ENCODE results near the gene ENG. TPM values are rescaled to one million over a fixed set of nuclear protein-coding genes. Genes with fewer than 3 reads are reported as not detected.

The ENG gene
- total RNA-seq, 1 experiment from 2014 or later, result 0.76 TPM

DNA sequence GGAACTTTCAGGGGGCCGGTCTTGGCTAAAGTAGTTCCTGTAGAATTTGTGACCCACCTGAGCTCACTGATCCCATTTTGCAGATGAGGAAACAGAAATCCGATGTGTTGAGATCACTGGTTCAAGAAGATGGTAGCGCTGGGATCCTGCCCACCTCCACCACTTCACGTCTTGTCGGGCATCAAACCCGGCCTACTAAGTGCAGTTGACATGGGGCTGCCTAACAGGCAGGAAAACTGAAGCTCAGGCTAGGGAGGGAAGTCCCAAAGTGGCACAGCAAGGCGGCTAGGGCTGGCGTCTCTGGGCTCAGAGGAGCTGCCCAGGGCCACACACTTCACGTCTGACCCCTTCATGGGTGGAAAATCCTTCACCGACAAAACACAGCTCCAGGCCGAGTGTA is 502 bp upstream of the ENG start:
- H3K4me3 ChIP-seq (replicated peaks in 1 of 2; ENCODE audit: low read depth in 1 of 2, low read length in 2 of 2), result no peak overlapping the region
- H4K20me1 ChIP-seq (ENCODE audit: insufficient read depth), result no peaks in the 10 kb centered on the region
- CTCF ChIA-PET, result interaction anchor here (1.6 kb wide), 1 partner anchor 15 kb away, joined by 4 read pairs; no protein-coding TSS in a partner anchor
- no peaks in the 10 kb centered on the region for H3K27me3 ChIP-seq (ENCODE audit: insufficient read depth, low read length)
- no peaks in the 10 kb centered on the region for H3K9me2 ChIP-seq (ENCODE audit: insufficient read depth)
- H3K79me2 ChIP-seq (ENCODE audit: insufficient read depth, low read length), result no peaks in the 10 kb centered on the region
- BruUV-seq (replicated peaks), result no TSS peak
- POLR2A ChIA-PET, result no interaction called here
- H3K36me3 ChIP-seq (ENCODE audit: control insufficient read depth in 1 of 2, insufficient read depth in 2 of 2, low read length in 2 of 2), result no peaks in the 10 kb centered on the region
- ATAC-seq (no peak), DNase-seq (ENCODE audit: low read depth, low spot score) (no peak)
- H3K4me2 ChIP-seq (ENCODE audit: low read length), result no peak overlapping the region
- H2AFZ ChIP-seq (ENCODE audit: low read depth, low read length, poor library complexity, severe bottlenecking), result no peak overlapping the region
- H3K4me1 ChIP-seq (ENCODE audit: control insufficient read depth in 1 of 2, insufficient read depth in 2 of 2, low read length in 2 of 2), result no peaks in the 10 kb centered on the region
- H3K9ac ChIP-seq (ENCODE audit: low read length), result no peak overlapping the region
- no peak overlapping the region for H3K27ac ChIP-seq (ENCODE audit: low read depth, low read length)
- RAD21 ChIA-PET (ENCODE audit: low non-redundant PET in 1 of 2, low total read pairs in 2 of 2, uncharacterized antibody in 2 of 2, unreplicated experiment in 2 of 2), result interaction anchor here in 1 of 2 experiments (0.5 kb wide), 1 partner anchor 15 kb away, joined by 7 read pairs; no protein-coding TSS in a partner anchor
- peaks cover 0 to under 1% of the 10 kb centered on the region in 2 experiments; a peak in 1 of 4 replicates for H3K9me3 ChIP-seq (ENCODE audit: control insufficient read depth in 1 of 2, insufficient read depth in 1 of 2, low read depth in 1 of 2, low read length in 2 of 2)
- intact Hi-C loops (cut with micrococcal nuclease), result no loop called here
- TF ChIP-seq ELF1 (IDR thresholded peaks at IDR 0.05; ENCODE audit: borderline replicate concordance, low read depth), result no peak
- no peak for TF ChIP-seq CBX3 (IDR thresholded peaks at IDR 0.05; ENCODE audit: low read depth)
- TF ChIP-seq, protein P1, sequence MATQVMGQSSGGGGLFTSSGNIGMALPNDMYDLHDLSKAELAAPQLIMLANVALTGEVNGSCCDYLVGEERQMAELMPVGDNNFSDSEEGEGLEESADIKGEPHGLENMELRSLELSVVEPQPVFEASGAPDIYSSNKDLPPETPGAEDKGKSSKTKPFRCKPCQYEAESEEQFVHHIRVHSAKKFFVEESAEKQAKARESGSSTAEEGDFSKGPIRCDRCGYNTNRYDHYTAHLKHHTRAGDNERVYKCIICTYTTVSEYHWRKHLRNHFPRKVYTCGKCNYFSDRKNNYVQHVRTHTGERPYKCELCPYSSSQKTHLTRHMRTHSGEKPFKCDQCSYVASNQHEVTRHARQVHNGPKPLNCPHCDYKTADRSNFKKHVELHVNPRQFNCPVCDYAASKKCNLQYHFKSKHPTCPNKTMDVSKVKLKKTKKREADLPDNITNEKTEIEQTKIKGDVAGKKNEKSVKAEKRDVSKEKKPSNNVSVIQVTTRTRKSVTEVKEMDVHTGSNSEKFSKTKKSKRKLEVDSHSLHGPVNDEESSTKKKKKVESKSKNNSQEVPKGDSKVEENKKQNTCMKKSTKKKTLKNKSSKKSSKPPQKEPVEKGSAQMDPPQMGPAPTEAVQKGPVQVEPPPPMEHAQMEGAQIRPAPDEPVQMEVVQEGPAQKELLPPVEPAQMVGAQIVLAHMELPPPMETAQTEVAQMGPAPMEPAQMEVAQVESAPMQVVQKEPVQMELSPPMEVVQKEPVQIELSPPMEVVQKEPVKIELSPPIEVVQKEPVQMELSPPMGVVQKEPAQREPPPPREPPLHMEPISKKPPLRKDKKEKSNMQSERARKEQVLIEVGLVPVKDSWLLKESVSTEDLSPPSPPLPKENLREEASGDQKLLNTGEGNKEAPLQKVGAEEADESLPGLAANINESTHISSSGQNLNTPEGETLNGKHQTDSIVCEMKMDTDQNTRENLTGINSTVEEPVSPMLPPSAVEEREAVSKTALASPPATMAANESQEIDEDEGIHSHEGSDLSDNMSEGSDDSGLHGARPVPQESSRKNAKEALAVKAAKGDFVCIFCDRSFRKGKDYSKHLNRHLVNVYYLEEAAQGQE (IDR thresholded peaks at IDR 0.05; ENCODE audit: low read depth), result no peak
- no peak for TF ChIP-seq SRF (IDR thresholded peaks at IDR 0.05; ENCODE audit: low read depth)
- TF ChIP-seq EZH2phosphoT487 (IDR thresholded peaks at IDR 0.05; ENCODE audit: borderline replicate concordance), result no peak
- no peak for TF ChIP-seq TCF7L2 (IDR thresholded peaks at IDR 0.05; ENCODE audit: borderline replicate concordance, extremely low read depth, insufficient read depth, insufficient read length)
- no peak for TF ChIP-seq POLR2AphosphoS5 (IDR thresholded peaks at IDR 0.05; ENCODE audit: low read depth, low read length)
- TF ChIP-seq SP1 (IDR thresholded peaks at IDR 0.05; ENCODE audit: low read depth), result no peak
- TF ChIP-seq ZNF274 (IDR thresholded peaks at IDR 0.05; ENCODE audit: low read depth, low read length), result no peak
- no peak for TF ChIP-seq JUND (IDR thresholded peaks at IDR 0.05)
- TF ChIP-seq RAD21 (IDR thresholded peaks at IDR 0.05; ENCODE audit: low read depth), result no peak
- no peak for TF ChIP-seq EGR1 (IDR thresholded peaks at IDR 0.05; ENCODE audit: low read depth)
- no peak for TF ChIP-seq SIN3A (IDR thresholded peaks at IDR 0.05; ENCODE audit: low read depth)
- TF ChIP-seq, protein P2, sequence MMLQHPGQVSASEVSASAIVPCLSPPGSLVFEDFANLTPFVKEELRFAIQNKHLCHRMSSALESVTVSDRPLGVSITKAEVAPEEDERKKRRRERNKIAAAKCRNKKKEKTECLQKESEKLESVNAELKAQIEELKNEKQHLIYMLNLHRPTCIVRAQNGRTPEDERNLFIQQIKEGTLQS (IDR thresholded peaks at IDR 0.05), result no peak
- no peak for TF ChIP-seq POLR2A (IDR thresholded peaks at IDR 0.05; ENCODE audit: borderline replicate concordance, extremely low read depth, insufficient read depth, insufficient read length)
- TF ChIP-seq, protein P3, sequence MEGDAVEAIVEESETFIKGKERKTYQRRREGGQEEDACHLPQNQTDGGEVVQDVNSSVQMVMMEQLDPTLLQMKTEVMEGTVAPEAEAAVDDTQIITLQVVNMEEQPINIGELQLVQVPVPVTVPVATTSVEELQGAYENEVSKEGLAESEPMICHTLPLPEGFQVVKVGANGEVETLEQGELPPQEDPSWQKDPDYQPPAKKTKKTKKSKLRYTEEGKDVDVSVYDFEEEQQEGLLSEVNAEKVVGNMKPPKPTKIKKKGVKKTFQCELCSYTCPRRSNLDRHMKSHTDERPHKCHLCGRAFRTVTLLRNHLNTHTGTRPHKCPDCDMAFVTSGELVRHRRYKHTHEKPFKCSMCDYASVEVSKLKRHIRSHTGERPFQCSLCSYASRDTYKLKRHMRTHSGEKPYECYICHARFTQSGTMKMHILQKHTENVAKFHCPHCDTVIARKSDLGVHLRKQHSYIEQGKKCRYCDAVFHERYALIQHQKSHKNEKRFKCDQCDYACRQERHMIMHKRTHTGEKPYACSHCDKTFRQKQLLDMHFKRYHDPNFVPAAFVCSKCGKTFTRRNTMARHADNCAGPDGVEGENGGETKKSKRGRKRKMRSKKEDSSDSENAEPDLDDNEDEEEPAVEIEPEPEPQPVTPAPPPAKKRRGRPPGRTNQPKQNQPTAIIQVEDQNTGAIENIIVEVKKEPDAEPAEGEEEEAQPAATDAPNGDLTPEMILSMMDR (IDR thresholded peaks at IDR 0.05 in 2 of 3, conservative IDR thresholded peaks at IDR 0.05 in 1 of 3; ENCODE audit: borderline replicate concordance in 1 of 3, insufficient read depth in 1 of 3, low read depth in 2 of 3, low read length in 2 of 3), result no peak
- TF ChIP-seq CEBPB (IDR thresholded peaks at IDR 0.05; ENCODE audit: low read depth), result no peak
- TF ChIP-seq, protein P4, sequence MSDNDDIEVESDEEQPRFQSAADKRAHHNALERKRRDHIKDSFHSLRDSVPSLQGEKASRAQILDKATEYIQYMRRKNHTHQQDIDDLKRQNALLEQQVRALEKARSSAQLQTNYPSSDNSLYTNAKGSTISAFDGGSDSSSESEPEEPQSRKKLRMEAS (IDR thresholded peaks at IDR 0.05), result no peak
- TF ChIP-seq, protein P5, sequence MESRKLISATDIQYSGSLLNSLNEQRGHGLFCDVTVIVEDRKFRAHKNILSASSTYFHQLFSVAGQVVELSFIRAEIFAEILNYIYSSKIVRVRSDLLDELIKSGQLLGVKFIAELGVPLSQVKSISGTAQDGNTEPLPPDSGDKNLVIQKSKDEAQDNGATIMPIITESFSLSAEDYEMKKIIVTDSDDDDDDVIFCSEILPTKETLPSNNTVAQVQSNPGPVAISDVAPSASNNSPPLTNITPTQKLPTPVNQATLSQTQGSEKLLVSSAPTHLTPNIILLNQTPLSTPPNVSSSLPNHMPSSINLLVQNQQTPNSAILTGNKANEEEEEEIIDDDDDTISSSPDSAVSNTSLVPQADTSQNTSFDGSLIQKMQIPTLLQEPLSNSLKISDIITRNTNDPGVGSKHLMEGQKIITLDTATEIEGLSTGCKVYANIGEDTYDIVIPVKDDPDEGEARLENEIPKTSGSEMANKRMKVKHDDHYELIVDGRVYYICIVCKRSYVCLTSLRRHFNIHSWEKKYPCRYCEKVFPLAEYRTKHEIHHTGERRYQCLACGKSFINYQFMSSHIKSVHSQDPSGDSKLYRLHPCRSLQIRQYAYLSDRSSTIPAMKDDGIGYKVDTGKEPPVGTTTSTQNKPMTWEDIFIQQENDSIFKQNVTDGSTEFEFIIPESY (IDR thresholded peaks at IDR 0.05; ENCODE audit: extremely low read depth, insufficient replicate concordance, low read length), result no peak
- TF ChIP-seq FOSL1 (IDR thresholded peaks at IDR 0.05; ENCODE audit: low read depth), result no peak
